ENCODE data around the gene CHMP1B.
A peak's percentile ranks its signal among the peaks of the same experiment; 100 is the strongest.
"Not testable (repeated sequence)": the region's sequence is repeated elsewhere in the genome, so short reads cannot be mapped to it uniquely, and the experiment has no call there.

The CHMP1B gene

GRCh38 chr18:11845654-11846053, 5.6 kb upstream of the CHMP1B start:
- DNase-seq (ENCODE audit: low read depth) = no peak
- H3K4me3 ChIP-seq (ENCODE audit: control insufficient read depth, low read depth, low read length) = no peak overlapping the region
- no peak for TF ChIP-seq CTCF (conservative IDR thresholded peaks at IDR 0.05; ENCODE audit: control insufficient read depth, insufficient read depth, low read depth, low read length)

GRCh38 chr18:11847811-11848210, 3.4 kb upstream of the CHMP1B start:
- no peak for DNase-seq (ENCODE audit: low read depth)
- no peak for TF ChIP-seq CTCF (conservative IDR thresholded peaks at IDR 0.05; ENCODE audit: control insufficient read depth, insufficient read depth, low read depth, low read length)
- no peak overlapping the region for H3K4me3 ChIP-seq (ENCODE audit: control insufficient read depth, low read depth, low read length)

GRCh38 chr18:11849279-11849678, 1.9 kb upstream of the CHMP1B start:
- no peak for DNase-seq (ENCODE audit: low read depth)
- TF ChIP-seq CTCF (conservative IDR thresholded peaks at IDR 0.05; ENCODE audit: control insufficient read depth, insufficient read depth, low read depth, low read length) = no peak
- no peak overlapping the region for H3K4me3 ChIP-seq (ENCODE audit: control insufficient read depth, low read depth, low read length)

GRCh38 chr18:11849841-11850634, 1.2 kb upstream of the CHMP1B start:
- peak overlapping the region; percentile 90 for H3K4me3 ChIP-seq (ENCODE audit: control insufficient read depth, low read depth, low read length)
- DNase-seq (ENCODE audit: low read depth) = peak; percentile 96
- no peak for TF ChIP-seq CTCF (conservative IDR thresholded peaks at IDR 0.05; ENCODE audit: control insufficient read depth, insufficient read depth, low read depth, low read length)

- H3K4me3 ChIP-seq (ENCODE audit: control insufficient read depth, low read depth, low read length) = peak overlapping the region; percentile 90
- TF ChIP-seq CTCF (conservative IDR thresholded peaks at IDR 0.05; ENCODE audit: control insufficient read depth, insufficient read depth, low read depth, low read length) = no peak
- peak; percentile 88 for DNase-seq (ENCODE audit: low read depth)
Observed at GRCh38 chr18:11850821-11851145, 430 bp upstream of the CHMP1B start.

GRCh38 chr18:11851806-11852337, 659 bp downstream of the CHMP1B start:
- DNase-seq (ENCODE audit: low read depth) = no peak
- peak overlapping the region; percentile 90 for H3K4me3 ChIP-seq (ENCODE audit: control insufficient read depth, low read depth, low read length)
- TF ChIP-seq CTCF (conservative IDR thresholded peaks at IDR 0.05; ENCODE audit: control insufficient read depth, insufficient read depth, low read depth, low read length) = no peak

GRCh38 chr18:11854554-11854953, 3.3 kb downstream of the CHMP1B start:
- not testable (repeated sequence) for H3K4me3 ChIP-seq (ENCODE audit: control insufficient read depth, low read depth, low read length); DNase-seq (ENCODE audit: low read depth)

All from fibroblast of mammary gland (primary cell).